Stimulated activated CD4-positive, alpha-beta T cell treated with anti-CD3 and anti-CD28 coated beads, Interleukin-4, amount 100 ng/mL, for 4 hours (primary cell): Measurements from ENCODE around the gene FTO.
"Not testable (repeated sequence)": the region's sequence is repeated elsewhere in the genome, so short reads cannot be mapped to it uniquely, and the experiment has no call there.

ENCODE experiments used
- DNase-seq, 2 experiments: peaks; one replicate each; pipeline ENCODE4 v3.0.0-alpha.2; 2020

FTO gene

DNA sequence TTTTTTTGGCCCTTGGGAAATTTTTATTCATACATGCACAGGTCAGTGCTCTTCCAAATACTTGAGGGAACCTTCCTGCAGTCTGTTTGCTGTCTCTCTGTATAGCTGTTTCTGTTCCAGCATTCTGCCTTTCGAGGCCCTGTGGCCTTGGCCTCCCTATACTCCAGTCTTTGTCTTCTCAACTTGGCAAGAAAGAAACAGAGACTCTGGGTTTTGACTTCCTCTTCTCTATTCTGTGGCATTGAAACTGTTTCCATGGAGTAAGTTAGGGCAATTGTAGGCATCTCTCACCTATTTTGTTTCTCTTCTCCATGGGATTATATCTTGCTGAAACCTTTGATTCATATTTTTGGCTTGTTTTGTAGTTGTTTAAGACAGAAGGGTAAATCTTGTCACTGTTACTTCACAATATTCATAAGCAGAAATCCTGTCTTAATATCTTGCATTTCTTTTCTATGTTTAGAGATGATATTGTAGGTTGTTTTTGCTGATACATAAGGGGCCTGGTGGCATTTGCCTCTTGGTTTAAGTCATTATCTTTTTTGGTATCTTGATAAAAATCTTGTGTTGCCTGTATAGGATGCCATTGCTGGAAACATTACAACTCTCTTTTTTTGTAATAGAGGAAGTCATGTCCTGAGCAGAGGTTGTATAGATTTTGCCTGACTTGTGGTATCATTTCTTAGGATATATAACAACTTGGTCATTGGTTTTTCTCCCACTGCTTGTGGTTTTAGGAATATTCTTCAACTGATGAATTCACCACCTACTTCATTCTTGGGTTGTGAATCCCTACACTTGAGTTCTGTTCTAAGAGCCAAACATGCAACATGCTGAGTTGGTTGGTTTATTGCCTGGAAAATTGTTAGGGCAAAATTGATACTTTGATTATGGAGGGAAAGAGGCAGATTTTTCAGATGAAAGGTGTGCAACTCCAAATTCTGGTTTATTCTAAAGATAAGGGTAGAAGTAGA lies 168.6 kb downstream of the FTO start:
- DNase-seq = no peak

DNA sequence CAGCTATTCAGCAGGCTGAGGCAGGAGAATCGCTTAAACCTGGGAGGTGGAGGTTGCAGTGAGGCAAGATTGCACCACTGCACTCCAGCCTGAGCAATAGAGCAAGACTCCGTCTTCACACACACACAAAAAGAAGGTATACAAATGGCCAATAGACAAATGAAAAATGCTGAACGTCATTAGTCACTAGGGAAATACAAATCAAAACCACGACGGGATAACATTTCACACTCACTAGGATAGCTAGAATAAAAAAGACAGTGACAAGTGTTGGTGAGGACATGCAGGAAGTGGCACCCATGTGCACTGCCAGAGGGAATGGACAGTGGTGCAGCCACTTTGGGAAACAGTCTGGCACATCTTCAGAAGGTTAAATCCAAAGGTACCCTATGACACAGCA lies 172.9 kb downstream of the FTO start:
- no peak for DNase-seq

DNA sequence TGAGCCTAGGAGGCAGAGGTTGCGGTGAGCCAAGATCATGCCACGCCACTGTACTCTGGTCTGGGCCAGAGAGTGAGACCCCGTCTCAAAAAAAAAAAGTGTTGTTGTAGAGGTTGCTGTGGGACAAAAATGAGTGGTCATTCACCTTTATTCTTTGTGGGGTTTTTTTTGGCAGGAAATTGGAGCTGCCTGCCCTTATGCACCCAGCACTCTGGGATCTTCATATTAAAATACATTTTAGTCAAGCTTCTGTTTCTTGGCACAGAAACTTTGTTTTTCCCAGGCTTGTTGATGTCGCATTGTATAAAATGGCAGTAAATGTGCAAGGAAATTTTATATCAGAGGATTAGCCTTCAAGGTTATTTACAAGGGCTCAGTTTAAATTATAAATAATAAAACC lies 174.3 kb downstream of the FTO start:
- no peak for DNase-seq

DNA sequence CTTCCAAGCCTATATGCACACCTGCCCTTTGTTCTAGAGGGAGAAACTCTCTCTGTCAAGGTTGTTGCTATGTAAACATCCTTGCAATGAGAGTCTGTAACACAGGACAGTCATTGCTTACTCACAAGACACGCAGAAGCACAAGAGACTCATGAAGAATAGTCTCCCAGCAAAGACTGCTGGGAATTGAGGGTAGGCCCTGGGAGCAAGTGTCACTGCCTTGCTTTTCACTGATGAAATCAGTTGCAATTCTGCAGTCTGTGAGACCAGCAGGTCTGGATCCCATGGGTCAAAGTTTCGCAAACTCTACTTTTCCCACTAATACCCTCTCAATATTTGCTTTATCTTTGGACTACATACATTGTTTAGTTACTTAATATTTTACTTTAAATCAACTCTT lies 177.4 kb downstream of the FTO start:
- DNase-seq = no peak

DNA sequence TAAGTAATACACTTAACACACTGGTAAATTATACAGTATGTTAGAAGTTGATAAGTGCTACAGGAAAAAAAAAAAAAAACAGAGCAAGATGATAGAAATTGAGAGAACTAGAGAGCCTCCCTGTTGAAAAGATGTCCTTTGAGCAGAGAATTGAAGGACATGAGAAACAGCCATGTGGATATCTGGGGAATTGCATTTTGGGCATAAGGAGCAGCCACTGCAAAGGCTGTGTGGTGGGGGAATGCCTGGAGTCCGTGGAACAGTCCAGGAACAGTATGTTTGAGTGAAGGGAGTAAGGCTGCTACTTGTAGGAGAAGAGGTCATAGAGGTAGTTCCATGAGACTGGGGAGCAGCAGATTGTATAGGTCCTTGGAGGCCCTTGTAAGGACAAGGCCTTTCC lies 178.4 kb downstream of the FTO start:
- no peak for DNase-seq

DNA sequence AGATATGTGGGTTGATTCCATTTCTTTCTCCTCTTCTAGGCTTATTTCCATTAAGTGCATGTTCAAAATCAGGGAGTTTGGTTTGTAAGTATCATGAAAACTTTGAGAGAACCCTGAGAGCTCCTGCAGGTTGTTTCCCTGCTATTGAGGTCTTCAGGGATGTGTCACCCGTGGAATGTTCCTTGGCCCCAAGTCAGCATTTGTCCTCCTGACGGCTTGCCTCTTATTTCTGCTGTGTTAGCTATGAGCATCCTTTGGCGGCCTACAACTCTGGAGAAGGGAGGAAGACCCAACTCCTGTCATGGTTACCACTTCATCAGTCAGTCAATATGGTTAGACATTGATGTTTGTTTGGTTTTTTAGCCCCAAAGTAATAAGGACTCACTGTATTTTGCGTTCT lies 180.8 kb downstream of the FTO start:
- no peak for DNase-seq

DNA sequence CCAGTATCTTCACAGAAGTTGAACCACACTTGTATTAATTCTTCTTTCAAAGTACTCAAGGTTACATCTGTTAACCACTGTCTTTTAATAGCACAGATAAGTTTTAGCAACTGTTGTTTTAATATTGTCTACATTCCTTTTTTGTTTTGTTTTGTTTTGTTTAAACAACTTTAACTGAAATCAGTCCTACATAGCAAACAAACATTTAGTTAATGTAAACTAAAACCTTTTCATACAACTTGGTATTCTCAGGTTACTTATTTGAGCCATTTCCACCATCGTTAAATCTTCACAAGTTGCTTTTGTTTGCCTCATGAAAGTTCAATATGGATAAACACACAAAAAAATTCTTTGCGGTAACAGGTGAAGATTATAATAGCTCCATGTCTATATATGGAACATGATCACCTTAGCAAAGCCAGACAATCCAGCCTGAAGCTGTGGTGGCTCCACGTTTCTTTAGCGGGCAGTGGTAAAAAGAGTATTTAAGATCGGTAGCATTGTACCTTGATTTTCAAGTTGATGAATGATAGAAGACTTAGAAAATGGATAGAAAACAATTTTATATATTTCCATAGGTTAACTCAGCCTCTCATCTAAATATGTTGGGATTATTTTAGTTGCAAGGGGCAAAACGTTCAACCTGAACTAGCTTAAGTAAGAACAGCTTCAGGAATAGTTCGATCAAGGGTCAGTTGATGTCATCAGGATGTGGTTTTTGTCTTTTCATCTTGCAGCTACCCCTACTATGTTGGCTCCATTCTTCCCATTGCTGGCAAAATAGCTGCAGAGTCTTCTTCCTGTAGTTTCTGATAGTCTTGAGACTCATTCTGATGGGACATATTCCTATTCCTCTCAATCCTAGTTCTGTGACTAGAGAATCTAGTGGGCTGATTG lies 182.8 kb downstream of the FTO start:
- DNase-seq = no peak

DNA sequence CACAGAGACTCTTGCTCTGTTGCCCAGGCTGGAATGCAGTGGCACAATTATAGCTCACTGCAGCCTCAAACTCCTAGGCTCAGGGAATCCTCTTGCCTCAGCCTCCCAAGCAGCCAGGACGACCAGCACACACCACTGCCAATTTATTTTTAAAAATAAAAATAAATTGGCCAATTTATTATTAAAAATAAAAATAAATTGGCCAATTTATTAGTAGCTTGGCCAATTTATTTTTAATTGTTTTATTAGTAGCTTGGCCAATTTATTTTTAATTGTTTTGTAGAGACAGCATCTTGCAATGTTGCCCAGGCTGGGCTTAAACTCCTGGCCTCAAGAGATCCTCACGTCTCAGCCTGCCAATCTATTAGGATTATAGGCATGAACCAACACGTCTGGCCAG lies 184.3 kb downstream of the FTO start:
- no peak for DNase-seq

DNA sequence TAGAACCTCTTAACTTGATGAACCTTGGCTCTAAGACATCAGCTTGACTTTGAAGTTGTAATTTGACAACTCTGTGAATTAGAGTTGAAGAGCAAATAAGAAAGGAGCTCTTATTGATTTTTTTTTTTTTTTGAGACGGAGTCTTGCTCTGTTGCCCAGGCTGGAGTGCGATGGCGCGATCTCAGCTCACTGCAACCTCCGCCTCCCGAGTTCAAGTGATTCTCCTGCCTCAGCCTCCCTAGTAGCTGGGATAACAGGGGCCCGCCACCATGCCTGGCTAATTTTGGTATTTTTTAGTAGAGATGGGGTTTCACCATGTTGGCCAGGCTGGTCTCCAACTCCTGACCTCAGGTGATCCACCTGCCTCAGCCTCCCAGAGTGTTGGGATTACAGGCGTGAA lies 186.9 kb downstream of the FTO start:
- not testable (repeated sequence) for DNase-seq

DNA sequence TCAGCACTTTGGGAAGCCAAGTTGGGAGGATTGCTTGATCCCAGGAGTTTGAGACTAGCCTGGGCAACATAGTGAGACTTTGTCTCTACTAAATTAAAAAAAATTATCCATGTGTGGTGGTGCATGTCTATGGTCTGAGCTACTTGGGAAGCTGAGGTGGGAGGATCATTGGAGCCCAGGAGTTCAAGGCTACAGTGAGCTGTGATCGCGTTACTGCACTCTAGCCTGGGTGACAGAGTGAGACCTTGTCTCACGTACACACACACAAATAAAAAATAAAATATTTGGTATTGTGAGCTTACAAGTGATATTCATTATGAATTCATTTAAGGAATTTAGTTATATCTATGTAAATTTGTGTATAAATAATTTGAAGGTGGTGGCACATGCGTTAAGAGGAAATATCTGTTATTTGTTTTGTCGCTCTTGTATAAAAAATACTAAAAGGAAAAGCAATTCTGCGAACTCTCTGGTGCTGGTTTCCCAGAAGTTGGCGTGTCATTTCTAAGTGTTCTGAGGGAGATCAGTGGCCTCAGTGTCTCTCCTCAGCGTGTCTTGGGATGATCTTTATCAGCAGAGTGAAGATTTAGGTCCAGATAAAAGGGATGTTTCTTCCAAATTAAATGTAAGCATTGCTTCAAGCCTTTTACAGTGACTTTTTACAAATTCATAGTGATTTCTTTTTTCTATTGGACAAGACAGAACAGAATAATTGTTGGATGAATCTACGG lies 187.6 kb downstream of the FTO start:
- no peak for DNase-seq

DNA sequence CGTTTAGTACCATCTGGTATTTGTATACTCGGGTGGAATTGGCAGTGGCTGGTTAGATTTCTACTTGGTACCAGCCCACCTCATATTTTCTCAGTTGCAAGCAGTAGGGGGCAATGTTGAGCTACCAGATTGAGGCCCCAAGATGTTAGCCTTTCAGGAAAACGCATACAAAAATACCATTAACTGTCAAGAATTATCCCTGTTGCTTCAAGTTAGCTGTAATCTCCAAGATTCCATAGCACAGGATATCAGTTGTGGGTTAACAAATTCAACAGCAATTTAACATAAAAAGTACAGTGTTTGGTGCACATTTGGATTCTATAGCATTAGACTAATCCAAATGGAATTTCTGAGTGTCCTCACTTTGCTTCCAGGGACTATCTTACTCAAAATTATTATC lies 188.2 kb downstream of the FTO start:
- DNase-seq = peak; percentile 3 to 10

DNA sequence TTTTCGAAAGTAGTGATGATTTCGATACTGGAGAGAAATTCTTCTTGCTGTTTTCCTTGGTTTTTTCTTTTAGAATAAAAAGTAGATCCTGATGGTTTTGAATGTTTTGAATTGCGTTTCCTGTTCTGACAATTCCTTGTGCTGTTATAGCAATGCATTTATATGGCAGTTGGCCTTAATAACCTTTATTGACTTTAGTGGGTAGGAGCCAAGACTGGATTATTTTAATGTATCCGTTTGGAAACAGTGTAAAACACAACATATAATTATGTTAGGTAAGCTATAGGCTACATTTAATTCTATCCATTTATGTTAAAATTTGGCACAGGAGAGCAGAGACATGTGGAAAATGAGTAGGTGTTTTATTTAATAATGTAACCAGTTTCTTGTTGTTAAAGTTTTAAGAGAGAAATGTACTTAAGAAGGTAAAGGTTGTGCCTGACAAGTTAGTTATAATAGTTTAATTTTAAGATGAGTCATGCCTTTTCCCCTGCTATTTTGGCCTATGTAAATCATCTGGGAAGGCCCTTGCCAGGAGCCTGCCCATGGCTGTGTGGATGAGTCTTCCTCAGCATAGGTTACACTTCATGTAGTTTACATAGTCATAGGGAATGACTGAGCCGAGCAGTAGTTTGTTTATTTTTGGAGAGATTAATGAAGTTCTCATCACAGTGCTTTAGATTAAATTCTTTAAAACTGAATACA lies 189.9 kb downstream of the FTO start:
- DNase-seq = no peak

DNA sequence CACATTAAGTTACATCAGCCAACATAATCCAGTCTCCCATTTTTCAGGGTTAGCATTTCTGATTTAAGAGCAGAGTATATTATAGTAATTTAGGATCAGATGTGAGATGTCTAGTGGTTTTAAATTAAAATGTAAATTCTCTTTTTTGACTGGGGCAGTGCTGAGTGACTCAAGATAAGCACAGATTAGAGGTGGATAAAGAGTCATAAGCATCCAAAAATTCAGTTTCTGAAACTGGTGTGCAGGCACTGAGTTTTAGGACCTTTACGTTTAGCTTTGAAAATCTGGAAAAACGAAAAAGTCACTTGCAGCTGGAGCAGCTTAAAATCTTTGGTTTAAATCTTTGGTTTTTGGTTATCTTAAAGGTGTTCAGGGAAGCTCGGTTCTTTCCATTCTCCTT lies 190.7 kb downstream of the FTO start:
- no peak for DNase-seq

DNA sequence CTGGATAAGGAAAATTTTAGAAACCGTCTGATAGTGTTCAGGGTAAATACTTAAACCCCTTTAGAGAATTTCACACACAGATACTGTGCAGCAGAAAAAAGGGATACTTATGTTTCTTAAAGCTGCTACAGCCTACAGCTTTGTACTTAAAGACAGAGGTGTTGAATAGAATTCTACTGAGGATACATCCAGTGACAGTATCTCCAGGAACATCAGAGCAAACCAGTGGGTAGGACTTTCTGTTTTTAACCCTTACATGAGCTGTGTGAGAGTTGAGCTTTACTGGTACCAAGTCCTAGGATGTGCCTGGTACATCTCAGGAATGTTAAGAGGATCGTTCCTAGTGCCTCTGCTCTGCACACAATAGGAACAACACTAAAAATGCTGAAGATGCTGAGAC lies 191.5 kb downstream of the FTO start:
- DNase-seq = no peak

DNA sequence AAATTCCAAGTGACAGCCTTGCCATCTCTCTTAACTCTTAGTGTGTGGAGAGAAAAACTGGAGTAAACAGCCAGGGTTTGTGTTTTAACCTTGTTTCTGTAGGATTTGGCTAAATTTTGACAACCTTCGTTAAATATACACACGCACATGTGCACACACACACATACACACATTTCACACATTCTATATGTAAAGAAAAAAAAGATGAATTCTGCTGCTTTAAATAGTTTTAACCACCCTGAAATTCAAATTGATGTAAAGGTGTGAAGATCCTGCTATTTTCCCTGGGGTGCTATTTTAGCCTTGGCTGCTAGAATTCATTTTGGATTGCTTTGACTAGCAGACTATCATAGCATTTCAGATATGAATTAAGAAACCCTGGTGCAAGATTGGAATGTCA lies 191.9 kb downstream of the FTO start:
- DNase-seq = no peak

DNA sequence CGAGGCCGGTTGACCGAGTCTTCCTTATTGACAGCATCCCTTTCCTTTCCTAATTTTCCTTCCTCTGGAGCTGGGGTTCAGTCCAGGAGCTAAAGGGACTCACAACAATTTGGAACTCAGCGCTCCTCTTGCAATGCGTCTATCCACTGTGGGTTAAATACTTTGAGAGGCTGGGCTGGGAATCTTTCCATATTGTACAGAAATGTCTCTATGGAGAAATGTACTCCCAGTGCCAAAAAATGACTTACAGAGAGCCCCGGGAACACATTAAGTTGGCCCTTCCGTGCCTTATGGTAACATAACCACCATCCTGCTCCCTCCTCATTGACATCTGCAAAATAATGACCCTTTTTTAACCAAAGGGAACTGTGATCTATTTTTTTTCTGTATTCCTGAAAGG lies 192.8 kb downstream of the FTO start:
- no peak for DNase-seq

DNA sequence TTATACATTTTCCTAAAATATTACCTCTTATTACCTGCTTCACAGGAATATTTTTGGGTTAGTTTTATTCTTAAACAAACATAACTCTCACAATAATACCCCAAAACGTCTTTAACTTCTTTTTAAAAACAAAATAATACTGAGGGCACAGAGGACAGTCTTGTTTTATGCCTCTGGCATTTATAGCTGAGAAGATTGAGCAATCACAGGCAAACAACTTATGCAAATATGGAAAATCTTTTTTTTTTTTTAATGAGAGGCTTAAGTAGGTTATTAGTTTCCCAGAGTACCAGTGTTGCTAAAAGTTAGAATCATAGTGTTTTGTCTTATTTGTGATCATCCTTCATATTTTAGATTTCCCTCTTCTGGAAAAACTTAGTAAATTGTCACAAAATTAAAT lies 195.0 kb downstream of the FTO start:
- DNase-seq = no peak

DNA sequence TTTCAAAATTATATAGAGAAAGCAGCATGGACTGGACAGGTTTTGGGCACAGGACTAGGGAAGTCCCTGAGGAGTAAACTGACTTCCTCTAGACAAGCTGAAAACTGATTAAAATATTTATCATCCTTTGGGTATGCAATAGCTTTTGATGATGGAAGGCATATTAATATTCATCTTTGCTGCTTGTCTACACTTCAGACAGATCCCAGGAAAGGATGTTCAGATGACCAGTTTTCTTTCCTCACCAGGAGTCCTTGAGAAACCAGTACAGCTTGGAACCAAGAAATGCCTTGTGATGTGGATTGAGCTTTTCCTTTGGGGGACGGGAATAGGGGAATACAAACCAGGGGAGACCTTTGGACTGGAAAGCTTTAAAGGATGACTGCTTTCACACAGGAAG lies 195.5 kb downstream of the FTO start:
- DNase-seq = no peak

DNA sequence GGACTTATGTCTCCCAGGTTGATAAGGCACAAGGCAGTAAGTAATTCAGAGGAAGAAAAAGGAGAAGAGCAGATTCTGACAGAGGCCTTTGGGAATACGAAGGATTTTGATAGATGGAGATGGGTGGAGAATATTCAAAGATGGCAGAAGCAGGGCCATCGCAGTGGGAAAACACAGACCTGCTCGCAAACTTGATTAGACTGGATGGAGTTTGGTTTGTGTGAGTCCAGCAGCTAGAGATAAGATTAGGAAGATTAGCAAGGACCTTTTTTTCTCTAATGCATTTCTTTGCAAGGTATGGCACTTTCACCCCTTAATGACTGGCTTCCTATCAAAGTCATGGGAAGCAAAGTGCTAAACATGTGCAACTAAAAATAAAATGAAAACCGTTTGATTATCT lies 196.7 kb downstream of the FTO start:
- DNase-seq = no peak

DNA sequence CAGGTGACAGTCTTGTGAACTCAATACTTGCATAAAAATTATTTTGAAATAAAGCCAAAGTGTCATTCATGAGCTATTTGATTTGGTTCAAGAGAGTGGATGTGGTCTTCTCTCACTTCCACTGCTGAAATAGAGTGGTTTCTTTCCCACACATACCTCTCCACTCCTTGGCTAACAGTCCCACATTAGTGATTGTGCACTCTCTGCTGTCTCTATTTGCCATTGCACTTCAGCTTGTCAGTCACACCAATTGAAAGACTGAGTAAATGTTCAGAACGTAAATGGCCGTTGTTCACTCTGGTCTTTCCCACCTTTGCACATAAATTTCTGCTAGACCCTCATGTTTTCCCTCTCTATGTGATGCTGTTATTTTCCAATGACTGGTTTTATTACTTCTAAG lies 197.5 kb downstream of the FTO start:
- no peak for DNase-seq

DNA sequence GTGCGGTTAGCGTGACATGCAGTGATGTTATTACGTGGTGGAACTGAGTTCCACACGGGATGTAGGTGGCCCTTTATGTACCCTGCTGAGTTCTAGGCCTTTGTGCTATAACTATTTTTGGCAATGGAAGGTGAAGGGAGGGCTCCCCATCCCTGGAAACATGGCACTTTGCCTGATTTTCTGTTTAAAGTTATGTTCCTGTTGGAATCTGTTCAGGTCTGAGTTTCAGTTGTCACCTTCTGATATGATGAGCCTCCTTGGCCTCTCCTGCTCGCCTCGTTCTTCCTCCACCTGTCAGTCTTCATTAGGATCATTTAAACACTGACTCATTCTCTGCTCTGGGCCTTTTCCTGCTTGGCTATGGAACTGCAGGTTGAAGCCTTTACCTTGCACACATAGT lies 200.6 kb downstream of the FTO start:
- no peak for DNase-seq

DNA sequence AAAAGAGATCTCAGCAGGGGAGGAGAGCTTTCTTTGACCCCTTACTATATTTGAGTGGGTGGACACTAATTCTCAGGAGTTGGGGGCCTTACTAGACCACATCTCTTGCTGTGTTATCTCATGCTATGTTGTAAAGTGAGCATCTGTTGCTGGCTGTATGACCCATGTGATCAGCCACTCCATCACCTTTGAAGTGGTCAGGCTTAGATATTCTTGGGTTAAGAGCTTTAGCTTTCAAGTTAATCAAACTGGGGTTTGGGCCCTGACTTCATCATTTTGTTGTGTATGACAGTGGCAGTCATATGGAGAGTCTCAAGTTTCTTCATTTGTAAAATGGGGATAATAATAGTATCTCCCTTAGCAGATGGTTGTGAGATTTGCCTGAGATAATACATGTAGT lies 201.1 kb downstream of the FTO start:
- DNase-seq = no peak

DNA sequence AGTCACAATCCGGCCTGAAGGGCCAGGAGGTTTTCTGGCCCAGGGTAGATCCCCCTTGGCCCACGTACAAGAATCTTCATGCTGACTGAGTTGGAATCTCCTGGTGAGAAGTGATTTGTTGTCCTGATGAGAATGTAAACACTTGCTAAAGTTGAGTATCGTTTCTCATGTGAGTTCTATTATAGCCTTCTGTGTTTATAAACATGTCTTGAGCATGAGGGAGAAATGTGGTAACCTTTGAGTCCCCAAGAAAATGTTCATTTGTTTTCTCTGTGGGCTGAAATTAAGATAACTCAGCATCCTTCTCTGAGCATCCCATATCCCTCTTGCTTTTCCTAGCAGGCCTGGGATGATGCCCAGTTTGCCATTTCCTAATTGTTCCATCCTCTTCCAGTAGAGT lies 204.8 kb downstream of the FTO start:
- no peak for DNase-seq
